Karpas-422 (cell line): ENCODE data around the gene INTS11. TPM values are rescaled to one million over a fixed set of nuclear protein-coding genes. Genes with fewer than 3 reads are reported as not detected.
"Not testable (repeated sequence)": the region's sequence is repeated elsewhere in the genome, so short reads cannot be mapped to it uniquely, and the experiment has no call there.

Experiments used
- DNase-seq: peaks from one replicate; pipeline ENCODE4 v3.0.0-alpha.2; 2015
- H2AFZ ChIP-seq: fragments of 200-600 bp; sonication (generic); 2 replicates; pipeline ENCODE4 v1.6.1; 2014; ENCODE audit warnings: antibody characterized with exemption, low read length, mixed read lengths
- H3K27ac ChIP-seq: fragments of 200-600 bp; sonication (generic); 2 replicates; pipeline ENCODE4 v1.5.1; 2014; ENCODE audit warnings: mild to moderate bottlenecking, low read length, moderate library complexity
- H3K27me3 ChIP-seq: fragments of 200-600 bp; sonication (generic); 2 replicates; pipeline ENCODE4 v1.6.1; 2014; ENCODE audit warnings: low read length, mixed read lengths
- H3K36me3 ChIP-seq: fragments of 200-600 bp; sonication (generic); 2 replicates; pipeline ENCODE4 v1.6.1; 2014; ENCODE audit warnings: low read length, mixed read lengths; ENCODE audit not compliant: insufficient read depth
- H3K4me1 ChIP-seq: fragments of 200-600 bp; sonication (generic); 2 replicates; pipeline ENCODE4 v1.6.1; 2014; ENCODE audit warnings: mild to moderate bottlenecking, low read length, mixed read lengths
- H3K4me2 ChIP-seq: fragments of 200-600 bp; sonication (generic); 2 replicates; pipeline ENCODE4 v1.6.1; 2014; ENCODE audit warnings: low read length, low read depth, mild to moderate bottlenecking; ENCODE audit not compliant: poor library complexity, severe bottlenecking
- H3K4me3 ChIP-seq: fragments of 200-600 bp; sonication (generic); 2 replicates; pipeline ENCODE4 v1.5.1; 2014; ENCODE audit warnings: mild to moderate bottlenecking, antibody characterized with exemption, low read length, mixed read lengths
- H3K79me2 ChIP-seq: fragments of 200-600 bp; sonication (generic); 2 replicates; pipeline ENCODE4 v1.6.1; 2014; ENCODE audit warnings: mild to moderate bottlenecking, low read length, mixed read lengths
- H3K9ac ChIP-seq: fragments of 200-600 bp; sonication (generic); 2 replicates; pipeline ENCODE4 v1.6.0; 2014; ENCODE audit warnings: low read length
- H3K9me2 ChIP-seq: fragments of 200-600 bp; sonication (generic), shearing (Covaris generic); replicated peaks from 2 replicates; pipeline ENCODE4 v1.6.0; 2014; ENCODE audit warnings: mild to moderate bottlenecking, low read length, moderate library complexity; ENCODE audit not compliant: insufficient read depth
- H3K9me3 ChIP-seq: fragments of 300-700, 200-600 bp; sonication (generic); 2 replicates; pipeline ENCODE4 v1.6.1; 2014; ENCODE audit warnings: low read length, mixed read lengths
- H4K20me1 ChIP-seq: fragments of 200-600 bp; sonication (generic); 2 replicates; pipeline ENCODE4 v1.6.1; 2014; ENCODE audit warnings: mild to moderate bottlenecking, antibody characterized with exemption, low read length, low read depth; ENCODE audit not compliant: insufficient read depth
- total RNA-seq: library from RNA; depleted of rRNA; stranded (reverse); fragments of >200 nt; shearing (Covaris generic); gene quantifications from 2 replicates; pipeline ENCODE4 v1.2.3, GENCODE V29; 2014; ENCODE audit warnings: low replicate concordance

The INTS11 gene
- total RNA-seq, 1 experiment from 2014 or later = 69.8 TPM

DNA sequence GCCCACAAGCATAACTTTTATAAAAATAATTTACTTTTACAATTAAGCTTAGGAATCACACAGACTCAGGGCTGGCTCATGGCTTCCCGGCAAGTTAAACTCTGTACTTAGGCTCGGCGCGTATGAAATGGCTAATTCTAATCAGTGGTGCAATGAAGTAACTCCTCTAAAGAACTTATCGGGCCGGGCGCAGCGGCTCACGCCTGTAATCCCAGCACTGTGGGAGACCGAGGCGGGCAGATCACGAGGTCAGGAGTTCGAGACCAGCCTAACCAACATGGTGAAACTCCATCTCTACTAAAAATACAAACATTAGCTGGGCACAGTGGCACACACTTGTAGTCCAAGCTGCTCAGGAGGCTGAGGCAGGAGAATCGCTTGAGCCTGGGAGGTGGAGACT, 45.6 kb upstream of the INTS11 start:
- H3K4me3 ChIP-seq, H3K4me2 ChIP-seq, H3K27ac ChIP-seq, H3K9me2 ChIP-seq, H3K27me3 ChIP-seq, H3K36me3 ChIP-seq, H2AFZ ChIP-seq, H4K20me1 ChIP-seq, DNase-seq, H3K9ac ChIP-seq: not testable (repeated sequence)
- peaks cover 26% of the 10 kb centered on the region for H3K79me2 ChIP-seq
- peaks cover 27% of the 10 kb centered on the region for H3K4me1 ChIP-seq
- H3K9me3 ChIP-seq = peaks cover 18% of the 10 kb centered on the region

GRCh38 chr1:1367315-1367714, 42.9 kb upstream of the INTS11 start:
- Histone ChIP-seq H3K9me3 (peaks cover 18% of the 10 kb centered on the region), H3K27me3 (no peaks in the 10 kb centered on the region), H3K79me2 (peaks cover 5% of the 10 kb centered on the region; the same call in 1 of the 2 replicates), H2AFZ (no peak overlapping the region), H3K4me2 (no peak overlapping the region), H4K20me1 (no peaks in the 10 kb centered on the region), H3K9me2 (no peaks in the 10 kb centered on the region), H3K36me3 (no peaks in the 10 kb centered on the region), H3K4me3 (no peak overlapping the region), H3K27ac (no peak overlapping the region), H3K4me1 (peaks cover 9% of the 10 kb centered on the region), H3K9ac (no peak overlapping the region)
- no peak for DNase-seq

DNA sequence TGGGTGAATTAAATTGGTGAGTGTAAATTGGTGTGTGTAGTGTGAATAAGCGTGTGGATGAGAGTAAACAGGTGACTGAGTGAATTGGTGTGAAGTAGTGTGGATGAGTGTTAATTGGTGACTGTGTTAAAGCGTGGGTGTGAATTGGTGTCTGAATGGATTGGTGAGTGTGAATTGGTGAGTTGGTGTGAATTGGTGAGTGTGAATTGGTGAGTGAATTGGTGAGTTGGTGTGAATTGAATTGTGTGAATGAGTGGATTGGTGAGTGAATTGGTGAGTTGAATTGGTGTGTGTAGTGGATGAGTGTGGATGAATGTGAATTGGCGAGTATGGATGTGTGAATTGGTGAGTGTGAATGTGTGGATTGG, 42.2 kb upstream of the INTS11 start:
- no peaks in the 10 kb centered on the region for H3K9me2 ChIP-seq
- no peak overlapping the region for H3K9ac ChIP-seq
- H3K4me2 ChIP-seq = no peak overlapping the region
- H3K36me3 ChIP-seq = no peaks in the 10 kb centered on the region
- H2AFZ ChIP-seq = no peak overlapping the region
- H3K79me2 ChIP-seq = peaks cover 4% of the 10 kb centered on the region; the same call in 1 of the 2 replicates
- H3K4me1 ChIP-seq = peaks cover 5% of the 10 kb centered on the region
- H3K4me3 ChIP-seq = no peak overlapping the region
- no peaks in the 10 kb centered on the region for H3K27me3 ChIP-seq
- no peak overlapping the region for H3K27ac ChIP-seq
- H4K20me1 ChIP-seq = no peaks in the 10 kb centered on the region
- DNase-seq = no peak
- peaks cover 18% of the 10 kb centered on the region for H3K9me3 ChIP-seq

DNA sequence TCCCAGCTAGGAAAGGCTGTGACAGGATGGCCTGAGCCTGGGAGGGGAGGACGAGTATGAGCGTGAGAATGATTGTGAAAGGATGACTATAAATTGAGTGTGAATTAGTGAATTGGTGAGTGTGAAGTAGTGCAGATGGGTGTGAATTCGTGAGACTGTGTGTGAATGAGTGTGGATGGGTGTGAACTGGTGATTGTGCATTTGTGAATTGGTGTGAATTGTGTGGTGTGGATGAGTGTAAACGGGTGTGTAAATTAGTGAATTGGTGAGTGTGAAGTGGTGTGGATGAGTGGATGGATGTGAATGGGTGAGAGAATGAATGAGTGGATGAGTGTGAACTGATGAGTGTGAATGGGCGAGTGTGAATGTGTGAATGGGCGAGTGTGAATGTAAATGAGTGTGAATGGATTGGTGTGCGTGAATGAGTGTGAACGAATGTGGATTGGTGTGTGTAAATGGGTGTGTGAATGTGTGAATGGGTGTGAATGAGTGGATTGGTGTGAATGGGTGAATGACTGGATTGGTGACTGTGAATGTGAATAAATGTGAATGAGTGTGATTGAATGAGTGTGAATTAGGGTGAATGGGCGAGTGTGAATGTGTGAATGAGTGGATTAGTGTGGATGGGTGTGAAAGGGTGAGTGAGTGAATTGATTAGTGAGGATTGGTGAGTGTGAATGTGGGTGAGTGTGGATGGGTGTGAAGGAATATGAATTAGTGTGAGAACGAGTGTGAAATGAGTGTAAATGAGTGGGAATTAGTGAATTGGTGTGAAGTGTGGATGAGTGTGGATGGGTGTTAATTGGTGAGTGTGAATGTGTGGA, 41.6 kb upstream of the INTS11 start:
- H3K9me2 ChIP-seq = no peaks in the 10 kb centered on the region
- H3K27ac ChIP-seq = no peak overlapping the region
- H4K20me1 ChIP-seq = no peaks in the 10 kb centered on the region
- no peaks in the 10 kb centered on the region for H3K27me3 ChIP-seq
- 0 out of 2 replicates have a peak, but pooled peaks cover 3% of the 10 kb centered on the region for H3K4me1 ChIP-seq
- no peak overlapping the region for H3K4me3 ChIP-seq
- DNase-seq = no peak
- no peaks in the 10 kb centered on the region for H3K36me3 ChIP-seq
- peaks cover 18% of the 10 kb centered on the region for H3K9me3 ChIP-seq
- H3K9ac ChIP-seq = no peak overlapping the region
- no peak overlapping the region for H2AFZ ChIP-seq
- H3K79me2 ChIP-seq = no peaks in the 10 kb centered on the region
- H3K4me2 ChIP-seq = no peak overlapping the region

GRCh38 chr1:1364266-1364665, 39.8 kb upstream of the INTS11 start:
- no peaks in the 10 kb centered on the region for H3K79me2 ChIP-seq
- no peak overlapping the region for H2AFZ ChIP-seq
- H3K4me2 ChIP-seq = no peak overlapping the region
- H3K4me3 ChIP-seq = no peak overlapping the region
- 0 out of 2 replicates have a peak, but pooled peaks cover 3% of the 10 kb centered on the region for H3K4me1 ChIP-seq
- H4K20me1 ChIP-seq = no peaks in the 10 kb centered on the region
- DNase-seq = no peak
- H3K27me3 ChIP-seq = no peaks in the 10 kb centered on the region
- no peaks in the 10 kb centered on the region for H3K36me3 ChIP-seq
- H3K9me3 ChIP-seq = peaks cover 18% of the 10 kb centered on the region
- no peak overlapping the region for H3K9ac ChIP-seq
- H3K27ac ChIP-seq = no peak overlapping the region
- no peaks in the 10 kb centered on the region for H3K9me2 ChIP-seq

- Histone ChIP-seq H3K9me3 (peaks cover 14% of the 10 kb centered on the region), H3K4me1 (0 out of 2 replicates have a peak, but pooled peaks cover 3% of the 10 kb centered on the region), H4K20me1 (no peaks in the 10 kb centered on the region), H3K9me2 (no peaks in the 10 kb centered on the region), H3K27ac (no peak overlapping the region), H3K27me3 (no peaks in the 10 kb centered on the region), H3K79me2 (no peaks in the 10 kb centered on the region), H3K9ac (no peak overlapping the region), H3K4me2 (no peak overlapping the region), H3K4me3 (no peak overlapping the region), H3K36me3 (no peaks in the 10 kb centered on the region), H2AFZ (no peak overlapping the region)
- no peak for DNase-seq
Measured at GRCh38 chr1:1361982-1362423, 37.5 kb upstream of the INTS11 start.

GRCh38 chr1:1361233-1361981, 36.9 kb upstream of the INTS11 start:
- Histone ChIP-seq H3K27me3 (no peaks in the 10 kb centered on the region), H3K79me2 (no peaks in the 10 kb centered on the region), H3K9me2 (no peaks in the 10 kb centered on the region), H2AFZ (no peak overlapping the region), H3K9me3 (peaks cover 8% of the 10 kb centered on the region), H3K4me2 (no peak overlapping the region), H3K4me3 (no peak overlapping the region), H3K27ac (no peak overlapping the region), H3K9ac (no peak overlapping the region), H3K36me3 (no peaks in the 10 kb centered on the region), H4K20me1 (no peaks in the 10 kb centered on the region), H3K4me1 (0 out of 2 replicates have a peak, but pooled peaks cover 3% of the 10 kb centered on the region)
- DNase-seq = no peak

GRCh38 chr1:1360506-1361169, 36.2 kb upstream of the INTS11 start:
- no peak overlapping the region for H3K4me2 ChIP-seq
- no peaks in the 10 kb centered on the region for H3K27me3 ChIP-seq
- H3K9ac ChIP-seq = no peak overlapping the region

More at GRCh38 chr1:1360506-1361169, 36.2 kb upstream of the INTS11 start:
- Histone ChIP-seq H3K4me1 (0 out of 2 replicates have a peak, but pooled peaks cover 3% of the 10 kb centered on the region), H3K79me2 (no peaks in the 10 kb centered on the region), H3K4me3 (no peak overlapping the region), H4K20me1 (no peaks in the 10 kb centered on the region), H3K9me3 (no peaks in the 10 kb centered on the region), H3K36me3 (no peaks in the 10 kb centered on the region), H3K27ac (no peak overlapping the region), H2AFZ (no peak overlapping the region), H3K9me2 (no peaks in the 10 kb centered on the region)
- DNase-seq = no peak
